SIG-M5 (cell line): ENCODE measurements around the gene NABP1.
A peak's percentile ranks its signal among the peaks of the same experiment; 100 is the strongest.

Experiments
- DNase-seq: peaks from one replicate; lab custom pipeline; 2025; lab: John Stamatoyannopoulos, UW

NABP1 gene

DNA sequence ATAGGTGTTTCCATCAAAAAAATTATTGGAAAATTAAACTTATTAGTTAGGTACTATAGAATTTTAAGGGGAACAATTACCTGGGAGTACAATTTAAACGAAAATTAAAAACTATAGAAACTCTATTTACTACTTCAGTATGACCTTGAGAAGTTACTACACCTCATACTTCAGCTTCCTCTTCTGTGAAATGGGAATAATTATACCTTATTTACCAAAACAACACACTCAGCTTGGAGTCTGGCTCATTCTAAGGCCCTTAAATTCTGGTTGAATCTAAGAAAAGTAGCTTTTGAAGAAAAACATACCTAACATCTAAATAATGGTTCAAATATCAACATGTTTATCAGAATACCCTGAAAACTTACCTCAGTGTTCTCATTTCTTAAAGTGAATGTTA lies 2.7 kb downstream of the NABP1 start:
- DNase-seq: no peak

DNA sequence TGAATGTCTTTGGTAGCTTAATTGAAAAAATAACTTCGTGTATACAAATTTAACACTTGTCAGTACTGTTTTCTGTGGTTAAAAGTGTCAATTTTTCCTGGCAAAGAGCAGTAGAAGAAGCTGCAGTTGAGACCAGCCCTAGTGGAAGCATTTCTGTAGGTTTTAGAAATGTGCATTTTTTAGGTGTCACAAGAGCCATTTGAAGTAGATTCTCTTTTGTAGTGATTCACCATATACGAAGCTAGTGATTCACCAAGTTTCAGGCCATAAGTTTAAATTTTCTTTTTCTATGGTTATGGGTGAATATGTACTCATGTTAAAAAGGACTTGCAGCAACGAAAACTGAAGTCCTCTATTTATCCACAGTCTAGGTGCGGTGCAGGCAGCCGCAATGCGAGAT lies 4.2 kb downstream of the NABP1 start:
- DNase-seq: no peak

DNA sequence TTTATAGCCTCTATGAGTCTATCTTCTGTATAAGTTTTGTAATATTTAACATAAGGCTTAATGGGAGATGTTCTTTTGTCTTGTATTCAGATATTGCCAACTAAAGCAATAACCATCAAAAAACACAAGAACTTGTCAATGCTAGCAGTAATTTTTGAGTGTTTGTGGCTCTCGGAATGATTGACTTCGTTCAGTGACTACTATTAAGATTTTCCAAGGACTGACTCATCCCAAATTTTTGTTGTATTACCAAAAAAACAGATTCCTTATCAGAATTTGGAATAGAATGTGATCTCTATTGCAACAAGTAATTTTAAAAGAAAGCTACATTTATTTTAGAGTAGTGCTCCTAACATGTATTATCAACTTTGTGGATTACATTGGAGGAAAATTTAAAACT lies 8.1 kb downstream of the NABP1 start:
- DNase-seq: no peak

DNA sequence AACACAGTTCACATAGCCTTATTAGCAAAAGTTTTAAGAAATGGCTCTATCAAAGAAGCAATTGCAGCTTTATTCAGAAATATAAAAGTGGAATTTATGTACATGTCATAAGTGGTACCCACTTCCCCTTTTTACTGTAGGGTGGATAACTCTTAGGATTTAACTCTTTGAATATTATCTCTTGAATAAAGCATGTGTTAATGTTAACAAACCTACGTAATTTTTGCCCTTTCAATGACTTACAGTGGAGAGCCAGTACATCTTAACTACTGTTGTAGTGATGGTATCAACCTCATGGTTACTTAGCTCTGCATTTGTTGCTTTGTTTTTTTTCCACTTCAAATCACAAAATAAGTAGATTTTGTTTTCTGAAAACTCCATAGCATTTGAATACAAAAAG lies 8.8 kb downstream of the NABP1 start:
- DNase-seq: no peak

DNA sequence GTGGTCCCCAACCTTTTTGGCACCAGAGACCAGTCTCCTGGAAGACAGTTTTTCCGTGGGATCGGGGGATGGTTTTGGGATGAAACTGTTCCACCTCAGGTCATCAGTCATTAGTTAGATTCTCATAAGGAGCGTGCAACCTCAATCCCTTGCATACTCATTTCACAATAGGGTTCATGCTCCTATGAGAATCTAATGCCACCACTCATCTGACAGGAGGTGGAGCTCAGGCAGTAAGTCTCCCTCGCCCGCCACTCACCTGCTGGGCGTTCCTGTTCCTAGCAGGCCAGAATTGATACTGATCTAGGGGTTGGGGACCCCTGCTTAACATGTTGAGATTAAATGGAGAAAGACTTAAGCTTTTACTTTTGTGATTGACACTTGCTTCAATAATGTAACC lies 9.9 kb downstream of the NABP1 start:
- DNase-seq: no peak

DNA sequence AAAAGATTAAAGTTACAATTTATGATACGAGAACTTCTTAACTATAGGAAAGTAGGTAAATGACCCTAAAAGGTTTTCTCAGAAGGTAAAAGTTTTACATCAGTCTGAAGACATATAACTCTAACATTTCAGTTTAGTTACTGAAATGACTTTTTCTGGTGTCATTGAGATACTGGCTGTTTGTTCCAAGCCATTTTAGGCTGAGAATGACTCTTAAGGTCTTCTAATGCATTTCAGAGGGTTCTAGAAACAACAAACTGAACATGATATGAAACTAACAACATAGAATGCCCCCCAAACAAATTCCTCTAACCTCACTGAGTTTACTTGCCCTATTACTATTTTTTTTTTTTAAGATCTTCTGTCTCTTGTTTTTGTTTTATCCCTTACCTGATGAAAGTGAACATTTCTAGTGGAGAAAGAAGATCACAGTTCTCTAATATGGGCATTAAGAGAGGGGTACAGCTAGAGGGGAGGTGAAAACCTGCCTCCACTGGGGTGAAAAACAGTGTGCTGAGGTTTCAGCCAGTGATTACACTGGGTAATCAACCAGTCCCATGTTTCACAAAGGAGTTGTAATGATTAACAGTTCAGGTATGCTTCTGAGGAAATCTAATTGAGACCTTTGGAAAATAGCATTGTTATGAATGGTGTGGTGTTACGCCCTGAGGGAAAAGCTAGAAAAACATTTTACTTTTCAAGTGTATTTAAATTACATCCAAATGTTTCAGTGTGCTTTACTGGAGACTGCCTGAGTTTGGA lies 11.2 kb downstream of the NABP1 start:
- no peak for DNase-seq

DNA sequence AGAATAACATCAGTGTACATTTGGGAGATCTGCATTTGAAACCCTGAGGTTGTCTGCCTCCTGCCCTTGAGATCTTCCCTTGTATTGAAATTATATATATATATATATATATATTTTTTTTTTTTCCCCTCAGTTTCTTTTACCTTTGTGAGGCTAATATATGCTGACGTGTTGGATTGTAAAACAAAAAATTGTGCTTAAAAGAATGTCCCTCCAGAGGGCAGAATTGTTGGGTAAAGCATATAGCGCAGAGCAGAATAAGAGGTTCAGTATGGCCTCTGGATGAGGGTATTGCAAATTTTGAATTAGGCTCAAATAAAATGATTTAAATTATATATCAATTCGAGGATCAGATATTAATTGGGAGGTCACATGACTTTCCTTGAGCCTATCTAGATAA lies 12.4 kb downstream of the NABP1 start:
- DNase-seq: no peak

DNA sequence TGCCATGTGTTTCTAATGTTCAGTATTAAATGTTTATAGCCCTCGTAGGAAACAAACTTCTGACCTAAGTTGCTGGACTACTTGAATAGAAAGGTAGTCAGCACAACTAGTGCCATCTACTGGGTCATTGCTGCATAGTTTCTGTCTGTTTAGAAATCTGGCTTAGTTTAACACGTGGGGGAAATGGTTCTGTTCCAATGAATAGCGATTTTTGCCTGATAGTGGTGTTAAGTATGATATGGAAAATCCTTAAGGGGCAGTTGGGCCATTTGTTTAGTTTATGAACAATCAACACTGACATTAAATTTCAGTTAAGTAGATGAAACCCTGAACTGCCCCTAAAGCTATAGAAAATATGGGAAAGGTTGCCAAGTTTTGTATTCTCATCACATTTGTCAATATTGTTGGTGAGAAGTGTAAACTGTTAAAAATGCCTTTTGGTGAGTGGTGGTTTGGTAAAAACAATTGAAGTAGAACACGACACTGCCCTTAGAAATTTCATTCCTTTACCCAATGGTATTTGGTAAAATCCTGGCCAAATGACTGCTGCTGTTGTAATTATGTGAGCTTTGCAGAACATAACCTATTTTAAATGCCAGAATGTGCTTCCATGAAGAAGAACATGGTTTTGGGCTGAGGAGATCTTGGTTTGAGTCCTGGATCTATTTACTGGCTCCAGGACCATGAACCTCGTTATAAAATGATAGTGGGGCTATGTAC lies 13.2 kb downstream of the NABP1 start:
- peak; percentile 12 for DNase-seq

DNA sequence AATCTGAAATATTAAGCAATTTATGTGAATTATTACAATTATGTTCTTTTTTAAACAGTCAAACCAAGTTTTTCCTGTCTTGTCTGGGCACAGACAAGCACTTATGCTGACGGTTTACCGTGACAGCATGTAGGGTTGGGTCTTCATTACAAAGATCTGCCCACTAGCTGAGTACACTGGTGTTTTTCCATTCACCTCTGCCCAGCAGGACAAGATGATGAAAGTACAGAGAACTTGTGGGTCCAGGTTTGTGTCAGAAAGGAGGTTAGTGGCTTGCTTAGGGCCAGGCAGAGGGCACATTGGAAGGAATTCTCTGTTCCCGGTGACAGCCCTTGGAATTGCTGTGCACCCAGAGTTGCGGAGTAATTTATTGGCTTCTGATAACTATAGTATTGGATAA lies 14.0 kb downstream of the NABP1 start:
- DNase-seq: no peak

DNA sequence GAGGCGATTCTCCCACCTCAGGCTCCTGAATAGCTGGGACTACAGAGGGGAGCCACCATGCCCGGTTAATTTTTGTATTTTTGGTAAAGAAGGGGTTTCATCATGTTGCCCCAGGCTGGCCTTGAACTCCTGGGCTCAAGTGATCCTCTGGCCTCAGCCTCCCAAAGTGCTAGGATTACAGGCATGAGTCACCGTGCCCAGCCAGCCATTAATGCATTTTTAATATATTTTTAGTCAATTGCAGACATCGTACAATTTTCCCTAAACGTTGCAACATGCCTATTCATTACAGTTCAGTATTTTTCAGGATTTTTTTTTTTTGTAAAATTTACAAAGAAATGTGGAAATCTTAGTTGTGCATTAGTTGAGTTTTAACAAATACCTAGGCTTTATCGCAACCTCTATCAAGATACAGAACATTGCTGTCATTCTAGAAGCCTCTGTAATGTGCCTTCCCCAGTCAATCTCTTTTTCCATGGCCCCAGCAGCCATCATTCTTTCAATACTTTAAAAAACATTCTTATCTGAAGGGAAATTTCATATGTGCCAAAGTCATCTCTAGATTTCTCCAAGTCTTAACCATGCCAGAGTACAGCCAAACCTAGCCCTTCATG lies 14.7 kb downstream of the NABP1 start:
- DNase-seq: no peak

DNA sequence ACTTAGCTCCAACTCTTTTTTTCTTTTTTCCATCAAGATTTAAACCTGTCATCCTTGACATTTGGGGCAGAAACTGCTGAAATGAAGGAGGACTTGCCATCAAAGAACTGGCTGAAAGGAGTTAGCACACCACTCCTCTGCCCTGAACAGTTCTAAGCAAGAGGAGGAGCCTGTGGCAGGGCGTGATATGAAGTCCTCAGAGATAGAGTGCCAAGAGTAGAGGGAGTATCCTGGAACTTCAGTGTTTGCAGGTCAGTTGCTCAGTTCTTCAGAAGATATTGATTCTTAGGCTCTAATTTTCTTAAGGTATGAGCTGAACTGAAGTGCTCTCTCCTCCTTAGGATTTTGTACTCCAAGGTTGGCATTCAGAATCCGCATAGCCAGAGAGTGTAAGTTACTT lies 15.2 kb downstream of the NABP1 start:
- DNase-seq: no peak

DNA sequence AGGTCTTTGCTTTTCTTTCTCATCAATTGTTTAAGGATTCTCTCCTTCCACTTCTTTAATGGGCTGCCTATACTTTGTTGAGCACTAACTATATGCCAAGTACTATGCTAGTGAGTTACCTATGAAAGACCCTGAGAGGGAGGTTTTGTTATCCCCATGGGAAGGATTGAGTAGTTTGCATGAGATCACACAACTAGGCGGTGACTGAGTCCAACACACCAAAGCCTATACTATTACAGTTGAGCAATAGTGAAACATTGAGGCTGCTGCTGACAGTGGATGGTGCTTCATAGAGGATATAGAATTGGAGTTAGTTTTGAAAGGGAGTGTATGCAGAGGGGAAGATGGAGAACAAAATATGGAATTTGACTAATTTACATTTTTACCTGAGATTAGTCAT lies 15.8 kb downstream of the NABP1 start:
- DNase-seq: no peak

DNA sequence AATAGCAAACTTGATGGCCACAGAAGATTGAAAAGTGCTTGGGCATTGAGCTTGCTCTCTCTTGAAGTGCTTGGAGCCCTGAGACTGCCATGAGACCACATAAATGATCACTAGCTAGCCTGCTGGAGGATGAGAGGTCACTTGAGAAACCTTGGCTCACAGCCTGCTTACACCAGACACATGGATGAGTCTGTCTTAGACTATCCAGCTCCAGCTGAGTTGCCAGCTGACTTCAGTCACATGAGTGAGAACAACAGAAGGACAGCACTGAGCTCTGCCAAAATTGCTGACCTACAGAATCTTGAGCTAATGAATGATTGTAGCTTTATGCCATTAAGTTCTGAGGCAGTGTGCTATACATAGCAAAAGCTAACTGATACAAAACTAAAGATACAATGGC lies 18.1 kb downstream of the NABP1 start:
- DNase-seq: no peak

DNA sequence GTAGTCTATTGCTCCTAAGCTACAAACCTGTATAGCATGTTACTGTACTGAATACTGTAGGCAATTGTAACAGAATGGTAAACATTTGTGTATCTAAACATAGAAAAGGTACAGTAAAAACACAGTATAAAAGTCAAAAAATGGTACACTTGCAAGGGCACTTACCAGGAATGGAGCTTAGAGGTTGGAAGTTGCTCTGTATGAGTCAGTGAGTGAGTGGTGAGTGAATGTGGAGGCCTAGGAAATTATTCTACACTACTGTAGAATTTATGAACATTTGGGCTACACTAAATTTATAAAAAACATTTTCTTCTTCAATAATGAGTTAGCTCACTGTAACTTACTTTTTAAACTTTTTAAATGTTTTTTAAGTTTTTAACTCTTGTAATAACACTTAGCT lies 19.0 kb downstream of the NABP1 start:
- DNase-seq: no peak

DNA sequence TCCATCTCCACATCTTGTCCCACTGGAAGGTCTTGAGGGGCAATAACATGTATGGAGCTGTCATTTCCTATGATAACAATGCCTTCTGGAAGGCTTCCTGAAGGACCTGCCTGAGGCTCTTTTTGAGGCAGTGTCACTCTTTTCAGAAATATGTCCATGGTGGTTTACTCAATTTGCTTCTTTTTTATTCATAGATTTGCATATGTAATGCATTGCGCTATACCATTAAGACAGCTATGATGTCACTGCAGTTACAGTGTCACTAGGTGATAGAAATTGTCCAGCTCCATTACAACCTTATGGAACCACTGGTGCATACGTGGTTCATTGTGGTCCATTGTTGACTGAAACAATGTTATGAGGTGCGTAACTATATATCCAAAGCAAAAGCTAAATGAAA lies 19.9 kb downstream of the NABP1 start:
- no peak for DNase-seq

DNA sequence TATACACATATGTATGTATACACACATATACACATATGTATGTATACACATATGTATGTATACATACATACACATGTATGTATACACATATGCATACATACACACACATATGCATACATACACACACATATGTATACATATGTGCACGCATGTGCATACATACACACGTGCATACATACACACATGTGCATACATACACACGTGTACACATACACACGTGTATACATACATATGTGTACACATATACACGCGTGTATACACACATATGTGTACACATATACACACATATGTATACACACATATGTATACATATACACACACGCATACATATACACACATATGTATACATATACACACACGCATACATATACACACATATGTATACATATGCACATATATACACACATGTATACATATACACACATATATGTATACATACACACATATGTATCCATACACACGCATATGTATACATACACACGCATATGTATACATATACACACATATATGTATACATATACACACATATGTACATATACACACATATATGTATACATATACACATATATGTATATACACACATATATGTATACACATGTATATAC lies 21.5 kb downstream of the NABP1 start:
- no peak for DNase-seq

DNA sequence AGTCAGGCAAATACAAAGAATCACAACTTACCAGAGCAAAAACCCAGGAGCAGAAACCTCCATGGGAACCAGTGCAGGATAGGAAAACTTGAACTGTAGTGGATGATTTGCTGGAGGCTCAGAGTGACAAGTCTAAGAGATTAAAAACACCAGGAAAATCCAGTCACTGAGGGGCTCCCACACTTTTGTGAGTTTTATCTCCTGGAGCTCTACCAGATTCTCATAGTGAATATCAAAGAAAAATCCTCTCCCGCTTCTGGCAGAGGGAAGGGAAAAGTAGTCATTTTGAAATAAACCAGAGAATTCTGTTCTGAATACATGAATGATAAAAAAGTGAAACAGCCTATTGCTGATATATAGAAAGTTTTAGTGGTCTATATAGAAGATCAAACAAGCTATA lies 23.1 kb downstream of the NABP1 start:
- DNase-seq: no peak

DNA sequence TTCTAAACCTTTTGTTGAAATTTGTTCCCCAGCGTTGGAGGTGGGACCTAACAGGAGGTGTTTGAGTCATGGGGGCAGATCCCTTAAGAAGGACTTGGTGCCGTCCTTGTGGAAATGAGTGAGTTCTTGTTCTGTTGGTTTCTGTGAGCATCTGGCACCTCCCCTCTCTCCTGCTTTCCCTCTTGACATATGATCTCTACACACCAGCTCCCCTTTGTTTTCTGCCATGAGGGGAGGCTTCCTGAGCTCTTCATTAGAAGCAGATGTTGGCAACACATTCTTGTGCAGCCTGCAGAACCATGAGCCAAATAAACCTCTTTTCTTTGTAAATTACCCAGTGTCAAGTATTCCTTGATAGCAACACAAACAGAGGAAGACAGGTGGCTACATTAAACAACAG lies 23.8 kb downstream of the NABP1 start:
- no peak for DNase-seq

DNA sequence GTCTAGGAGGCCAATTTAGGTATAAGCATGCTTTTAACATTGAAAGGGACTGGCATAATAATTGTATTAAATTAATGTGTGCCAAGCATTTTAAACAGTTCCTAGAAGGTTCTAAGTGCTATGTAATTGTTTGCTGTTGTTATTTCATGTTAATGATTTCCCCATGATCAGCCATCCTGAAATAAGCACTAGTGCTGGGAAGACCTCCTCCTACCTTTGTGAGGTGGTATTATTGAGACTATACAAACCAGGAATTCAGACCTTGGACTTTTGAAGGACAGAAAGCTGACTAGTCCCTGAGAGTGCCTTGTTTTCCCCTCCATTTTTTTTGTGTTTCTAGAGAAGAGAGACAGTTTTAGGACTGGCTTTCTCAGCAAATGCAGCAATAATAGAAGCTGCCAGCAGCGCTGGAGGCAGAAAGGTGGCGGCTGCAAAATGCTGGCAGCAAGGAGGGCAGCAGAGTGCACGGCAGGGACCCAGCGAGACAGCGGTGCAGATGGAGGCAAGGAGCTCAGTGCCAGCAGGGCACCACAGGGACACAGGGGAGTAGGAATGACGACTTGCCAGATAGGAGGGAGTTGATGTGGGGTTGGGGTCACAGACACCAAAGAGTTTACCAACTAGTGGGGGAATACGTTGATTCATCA lies 25.3 kb downstream of the NABP1 start:
- no peak for DNase-seq

DNA sequence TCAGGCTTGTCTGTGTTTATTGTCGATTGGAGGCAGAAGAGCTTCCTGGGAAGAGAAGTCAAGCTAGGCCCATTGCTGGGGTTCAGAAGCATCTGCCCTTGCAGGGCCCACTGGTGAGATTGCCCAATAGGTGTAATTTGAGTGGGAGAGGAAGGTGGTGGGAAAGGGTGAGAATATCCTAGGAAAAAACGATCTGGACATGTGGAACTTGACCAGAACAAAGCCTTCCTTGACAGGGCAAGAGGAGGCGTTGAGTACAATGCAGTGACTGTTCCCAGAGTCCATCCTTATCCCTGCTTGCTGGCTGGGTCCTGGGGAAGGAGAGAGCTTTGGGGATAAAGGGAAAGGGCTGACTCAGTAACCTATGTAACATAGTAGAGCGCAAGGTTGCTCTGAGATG lies 27.1 kb downstream of the NABP1 start:
- no peak for DNase-seq

DNA sequence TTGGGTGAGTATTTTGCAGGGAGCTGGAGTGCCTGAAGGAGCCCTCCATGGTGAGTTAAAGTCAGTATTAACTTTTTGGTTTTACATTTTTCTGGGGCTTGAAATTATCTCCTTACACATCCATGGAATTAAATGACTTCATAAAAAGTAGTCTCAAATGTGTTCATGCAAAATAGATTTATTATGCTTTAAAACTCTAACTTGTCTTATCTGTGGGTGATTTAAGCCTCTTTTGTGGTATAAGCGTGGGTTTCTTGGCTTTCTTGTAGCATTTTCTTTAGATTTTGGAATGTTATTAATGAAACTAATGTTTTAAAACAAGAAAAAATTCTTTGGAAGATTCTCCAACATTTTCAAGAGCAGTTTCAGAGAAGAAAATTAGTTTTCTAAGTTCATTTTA lies 27.8 kb downstream of the NABP1 start:
- no peak for DNase-seq

DNA sequence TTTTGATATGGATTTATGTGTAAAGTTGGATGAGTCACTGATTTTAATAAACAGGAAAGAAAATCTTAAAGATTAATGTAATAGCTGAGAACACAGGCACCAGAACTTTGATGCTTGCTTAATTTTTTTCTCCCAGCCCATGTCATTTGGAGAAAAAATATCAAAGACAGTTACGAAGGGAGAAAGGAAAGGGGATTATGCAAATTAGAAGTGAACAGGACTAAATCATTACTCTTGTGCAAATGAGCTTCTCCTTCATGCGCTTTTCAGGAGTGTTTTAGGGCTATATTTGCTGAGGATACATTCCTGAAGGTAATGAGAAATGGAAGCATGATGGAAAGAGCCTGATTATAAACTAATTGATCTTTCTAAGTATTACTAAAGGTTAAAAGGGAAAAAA lies 28.9 kb downstream of the NABP1 start:
- no peak for DNase-seq

DNA sequence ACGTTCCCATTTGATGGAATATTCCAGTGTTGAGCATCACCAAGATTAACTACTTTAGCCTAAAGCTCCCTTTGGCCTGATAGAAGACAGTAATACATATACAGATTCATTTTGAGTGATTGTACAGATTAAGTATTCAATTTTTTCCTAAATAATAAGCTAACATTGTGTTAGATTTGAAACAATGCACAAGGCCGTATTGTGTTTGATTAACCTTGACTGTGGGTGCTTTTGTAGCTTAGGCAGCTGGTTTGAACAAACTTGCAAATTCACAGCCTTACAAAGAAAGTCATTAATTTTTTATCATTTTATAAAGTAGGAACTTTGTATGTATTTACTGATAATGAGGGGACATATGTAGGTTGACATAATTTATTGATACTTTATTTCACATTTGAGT lies 29.6 kb downstream of the NABP1 start:
- no peak for DNase-seq
